Choroid plexus epithelial cell (primary cell): ENCODE data around the gene PADI4.

Experiments
- DNase-seq: peaks from one replicate; pipeline ENCODE4 v3.0.0-alpha.2; 2010; ENCODE audit warnings: low read depth
- H3K4me3 ChIP-seq: 2 replicates; pipeline ENCODE4 v1.5.1; 2011; ENCODE audit warnings: low read depth, mild to moderate bottlenecking, control low read depth, low read length, moderate library complexity
- TF ChIP-seq, protein P1 (sequence below): conservative IDR thresholded peaks from 2 replicates; pipeline ENCODE4 v1.5.1; 2011; ENCODE audit warnings: low read depth, mild to moderate bottlenecking, control low read depth, inconsistent platforms, low read length, moderate library complexity

The PADI4 gene

DNA sequence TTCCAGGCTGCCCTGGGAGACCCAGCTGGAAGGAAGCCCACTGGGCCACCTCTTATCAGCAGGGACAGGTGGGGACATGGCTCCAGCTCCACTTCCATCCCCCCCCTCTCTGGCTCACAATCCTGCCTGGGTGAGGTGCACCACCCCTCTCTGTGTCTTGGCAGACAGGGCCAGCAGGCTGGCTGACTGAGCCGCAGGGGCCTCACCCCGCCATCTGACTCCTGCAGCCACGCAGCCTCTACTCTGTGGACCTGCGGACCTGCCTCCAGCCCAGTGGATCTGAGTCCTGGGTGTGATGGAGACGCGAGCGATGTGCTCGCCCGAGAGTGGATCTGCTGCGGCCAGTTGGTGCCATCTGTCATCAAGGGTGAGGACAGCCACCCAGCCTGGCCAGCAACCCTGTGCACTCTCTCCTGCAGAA, 101.4 kb downstream of the PADI4 start:
- no peak for DNase-seq

DNA sequence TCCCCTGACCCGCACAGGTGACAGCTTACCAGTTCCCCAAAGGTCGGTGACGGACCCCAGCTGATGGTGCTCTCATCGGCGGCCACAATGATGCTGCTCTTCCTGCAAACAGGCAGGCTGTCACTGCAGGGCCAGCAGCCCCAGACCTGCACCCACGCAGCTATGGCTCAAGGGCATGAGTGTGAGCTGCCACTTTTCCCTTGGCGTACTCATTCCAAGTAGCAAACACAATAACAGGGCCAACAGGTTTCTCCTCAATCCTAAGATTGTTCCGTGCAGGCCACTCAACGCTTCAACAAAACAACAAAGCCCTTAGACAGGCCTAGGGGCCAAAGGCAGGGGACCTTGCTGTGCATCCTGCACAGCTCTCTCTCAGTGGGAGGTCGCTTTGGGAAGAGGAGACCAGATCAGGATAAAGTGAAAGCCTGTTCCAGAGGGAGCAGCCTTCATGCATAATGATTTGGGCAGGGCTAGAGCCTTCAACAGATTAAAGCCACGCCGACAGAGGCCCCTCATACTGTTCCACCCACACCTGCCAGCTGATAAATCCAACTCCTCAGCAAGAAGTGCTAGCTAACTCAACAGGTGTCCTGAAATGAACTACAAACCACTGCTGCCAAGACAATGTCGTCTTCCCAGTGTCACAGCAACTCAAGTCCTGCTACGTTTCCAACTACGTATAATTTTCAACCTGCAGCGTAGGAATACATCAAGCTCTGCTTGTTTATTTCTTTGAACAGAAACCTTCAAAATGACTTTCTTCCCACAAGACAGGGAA, 104.3 kb downstream of the PADI4 start:
- H3K4me3 ChIP-seq = no peak overlapping the region
- TF ChIP-seq, protein P1, sequence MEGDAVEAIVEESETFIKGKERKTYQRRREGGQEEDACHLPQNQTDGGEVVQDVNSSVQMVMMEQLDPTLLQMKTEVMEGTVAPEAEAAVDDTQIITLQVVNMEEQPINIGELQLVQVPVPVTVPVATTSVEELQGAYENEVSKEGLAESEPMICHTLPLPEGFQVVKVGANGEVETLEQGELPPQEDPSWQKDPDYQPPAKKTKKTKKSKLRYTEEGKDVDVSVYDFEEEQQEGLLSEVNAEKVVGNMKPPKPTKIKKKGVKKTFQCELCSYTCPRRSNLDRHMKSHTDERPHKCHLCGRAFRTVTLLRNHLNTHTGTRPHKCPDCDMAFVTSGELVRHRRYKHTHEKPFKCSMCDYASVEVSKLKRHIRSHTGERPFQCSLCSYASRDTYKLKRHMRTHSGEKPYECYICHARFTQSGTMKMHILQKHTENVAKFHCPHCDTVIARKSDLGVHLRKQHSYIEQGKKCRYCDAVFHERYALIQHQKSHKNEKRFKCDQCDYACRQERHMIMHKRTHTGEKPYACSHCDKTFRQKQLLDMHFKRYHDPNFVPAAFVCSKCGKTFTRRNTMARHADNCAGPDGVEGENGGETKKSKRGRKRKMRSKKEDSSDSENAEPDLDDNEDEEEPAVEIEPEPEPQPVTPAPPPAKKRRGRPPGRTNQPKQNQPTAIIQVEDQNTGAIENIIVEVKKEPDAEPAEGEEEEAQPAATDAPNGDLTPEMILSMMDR = no peak
- no peak for DNase-seq

More for the DNA sequence above, 101.4 kb downstream of the PADI4 start:
- H3K4me3 ChIP-seq = no peak overlapping the region
- TF ChIP-seq, protein P1 = no peak
